Stimulated activated CD8-positive, alpha-beta memory T cell treated with anti-CD3 and anti-CD28 coated beads, Interleukin-12 subunit alpha, Interleukin-12 subunit beta, amount 100 ng/mL, for 4 hours (primary cell): ENCODE data around the gene HTR4.
"Not testable (repeated sequence)": the region's sequence is repeated elsewhere in the genome, so short reads cannot be mapped to it uniquely, and the experiment has no call there.

ENCODE experiments used
- DNase-seq: peaks from one replicate; pipeline ENCODE4 v3.0.0-alpha.2; 2020; ENCODE audit warnings: low read depth

HTR4 gene

DNA sequence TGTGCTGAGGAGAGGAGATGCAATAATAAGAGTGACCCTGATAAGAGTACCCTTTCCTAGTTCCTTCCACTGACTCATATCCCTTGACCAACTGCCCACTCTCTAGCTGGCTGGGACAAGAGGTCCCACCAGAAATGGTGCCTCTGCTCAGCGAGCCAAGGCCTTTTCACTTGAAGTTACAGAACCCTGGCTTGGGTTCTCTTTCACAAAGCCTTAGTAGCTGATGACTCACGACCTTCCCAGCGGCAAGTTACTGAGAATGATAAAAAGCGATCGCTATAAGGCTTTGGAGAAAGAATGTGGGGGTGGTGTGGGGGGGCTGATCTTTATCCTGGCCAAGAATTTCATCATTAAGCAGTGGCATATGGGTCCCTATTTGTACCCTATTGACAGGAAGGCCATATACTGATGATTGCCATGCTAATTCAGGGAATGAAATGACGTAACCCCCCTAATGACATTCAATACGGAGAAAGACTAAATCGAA is 180.3 kb downstream of the HTR4 start:
- no peak for DNase-seq

DNA sequence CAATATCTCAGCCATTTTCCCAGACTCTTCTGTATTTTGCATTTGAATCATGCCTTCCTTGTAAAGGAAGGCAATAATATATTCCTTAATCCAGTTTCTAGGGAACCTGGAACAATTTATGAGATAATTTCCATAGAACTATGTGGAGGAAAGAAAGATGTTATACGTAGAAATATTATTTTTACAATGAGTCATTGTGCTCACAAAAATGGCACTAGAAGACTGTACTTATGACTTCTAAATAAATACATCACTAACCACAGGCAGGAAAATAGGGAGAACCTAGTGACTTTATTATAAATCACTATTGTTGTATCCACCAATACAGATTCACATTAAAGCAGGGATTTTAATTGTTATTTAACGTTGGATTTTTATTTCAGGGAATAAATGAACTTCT is 182.9 kb downstream of the HTR4 start:
- no peak for DNase-seq

DNA sequence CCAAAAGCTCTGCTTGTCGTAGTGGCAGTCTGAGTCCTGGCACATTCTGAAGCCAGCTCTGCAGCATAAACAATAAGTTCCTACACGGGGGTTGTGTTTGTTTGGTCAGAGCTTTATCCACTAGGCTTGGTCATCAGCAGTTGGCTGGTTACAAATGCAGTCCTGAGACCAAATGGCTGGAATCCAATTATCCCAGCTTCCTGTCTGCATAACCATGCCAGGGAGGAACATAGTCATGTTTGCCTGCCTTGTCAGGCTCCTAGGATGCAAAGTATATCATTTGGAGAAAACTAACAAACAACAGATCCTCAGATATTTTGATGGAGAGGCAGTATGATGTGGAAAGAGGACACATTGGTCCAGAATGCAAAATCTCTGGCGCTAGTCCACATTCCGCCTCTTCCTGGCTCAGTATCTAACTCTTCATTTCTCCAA is 184.8 kb downstream of the HTR4 start:
- DNase-seq: no peak

DNA sequence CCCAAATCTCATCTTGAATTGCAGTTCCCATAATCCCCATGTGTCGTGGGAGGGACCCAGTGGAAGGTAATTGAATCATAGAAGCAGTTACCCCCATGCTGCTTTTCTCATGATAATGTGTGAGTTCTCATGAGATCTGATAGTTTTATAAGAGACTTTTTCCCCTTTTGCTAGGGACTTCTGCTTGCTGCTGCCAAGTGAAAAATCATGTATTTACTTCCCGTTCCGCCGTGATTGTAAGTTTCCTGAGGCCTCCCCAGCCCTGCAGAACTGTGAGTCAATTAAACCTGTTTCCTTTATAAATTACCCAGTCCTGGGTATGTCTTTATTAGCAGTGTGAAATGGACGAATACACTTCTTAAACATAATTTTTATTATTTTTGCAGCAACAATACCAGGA is 185.6 kb downstream of the HTR4 start:
- DNase-seq: not testable (repeated sequence)

DNA sequence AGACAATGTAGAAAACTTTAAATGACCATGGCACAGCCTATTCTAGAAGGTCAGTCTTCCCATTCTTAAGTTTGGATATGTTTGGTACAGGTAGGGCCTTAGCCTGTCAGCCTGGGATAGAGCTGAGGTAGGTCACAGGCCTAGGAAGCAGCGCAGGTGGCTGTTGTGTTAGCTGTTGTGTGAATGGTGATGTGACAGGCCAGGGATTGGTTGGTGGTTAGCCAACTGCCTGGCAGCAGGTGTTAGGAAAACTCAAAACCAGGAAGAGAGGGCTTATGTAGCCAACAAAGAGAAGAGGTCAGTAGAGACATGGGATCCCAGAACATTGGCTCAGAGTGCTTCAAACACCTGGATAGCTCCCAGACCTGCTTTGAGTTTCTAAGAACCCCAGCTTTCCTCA is 186.4 kb downstream of the HTR4 start:
- no peak for DNase-seq

DNA sequence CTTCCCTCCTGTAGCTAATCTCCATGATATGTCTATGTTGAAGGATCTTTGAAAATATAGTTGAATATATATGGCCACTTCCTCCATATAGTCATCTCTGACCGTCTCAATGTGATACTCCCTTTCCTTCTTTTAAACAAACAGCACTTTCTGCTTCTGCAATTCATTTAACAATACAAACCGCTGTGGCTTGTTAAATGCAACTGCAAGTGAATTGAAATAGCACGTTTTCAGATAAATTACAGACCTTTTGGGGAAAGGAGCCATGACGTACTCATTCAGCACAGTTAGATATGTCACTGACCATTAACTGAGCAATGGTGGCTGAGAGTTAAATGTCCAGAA is 188.1 kb downstream of the HTR4 start:
- no peak for DNase-seq

DNA sequence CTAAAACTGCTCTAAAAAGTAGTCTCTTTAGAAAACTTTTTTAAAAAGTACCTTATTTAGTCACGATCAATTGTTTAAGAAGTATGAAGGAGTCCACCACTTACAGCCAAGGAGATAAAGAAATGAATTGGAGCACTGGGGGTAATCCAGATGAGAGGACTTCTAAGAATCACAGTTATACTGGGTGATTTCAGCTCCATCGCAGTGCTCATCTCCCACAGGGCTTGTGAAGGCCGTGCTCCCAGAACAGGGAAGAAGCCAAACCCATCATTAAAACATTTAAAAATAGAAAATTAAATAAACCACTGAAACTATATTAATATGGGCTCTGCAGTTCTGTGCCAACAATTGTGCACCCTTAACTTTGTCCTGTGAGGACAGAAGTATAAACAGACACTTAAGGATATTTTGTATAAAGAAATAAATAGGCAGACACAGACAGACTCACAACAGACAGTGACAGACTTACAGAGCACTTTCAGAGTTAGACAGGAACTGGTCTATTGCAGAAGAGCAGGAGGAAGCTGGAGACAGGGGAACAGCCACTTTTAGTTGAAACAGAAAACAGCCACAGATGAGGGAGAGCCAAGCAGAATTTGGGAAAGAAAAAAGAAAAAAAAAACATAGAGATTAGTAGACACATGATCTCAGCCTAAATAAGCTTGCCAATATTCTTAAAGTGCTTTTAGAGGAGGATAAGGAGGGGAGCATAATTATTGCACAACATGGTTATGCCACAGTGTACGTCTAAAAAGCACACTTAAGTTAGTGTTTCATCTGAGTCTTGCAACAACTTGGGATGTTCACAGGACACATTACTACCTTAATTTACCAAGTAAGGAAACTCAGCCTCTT is 188.7 kb downstream of the HTR4 start:
- no peak for DNase-seq

DNA sequence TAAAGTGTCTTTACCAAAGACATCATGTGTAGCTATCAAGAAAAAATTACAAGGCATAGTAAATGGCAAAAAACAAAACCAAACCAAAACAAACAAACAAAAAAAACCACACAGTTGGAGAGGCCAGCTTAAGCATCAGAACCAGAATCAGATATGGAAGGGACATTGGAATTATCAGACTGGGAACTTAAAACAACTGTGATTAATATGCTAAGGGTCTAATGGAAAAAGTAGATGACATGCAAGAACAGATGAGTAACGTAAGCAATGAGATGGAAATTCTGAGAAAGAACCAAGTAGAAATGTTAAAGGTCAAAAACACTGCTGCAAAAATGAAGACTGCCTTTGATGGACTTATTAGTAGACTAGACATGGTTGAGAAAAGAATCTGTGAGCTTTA is 194.7 kb downstream of the HTR4 start:
- DNase-seq: no peak

DNA sequence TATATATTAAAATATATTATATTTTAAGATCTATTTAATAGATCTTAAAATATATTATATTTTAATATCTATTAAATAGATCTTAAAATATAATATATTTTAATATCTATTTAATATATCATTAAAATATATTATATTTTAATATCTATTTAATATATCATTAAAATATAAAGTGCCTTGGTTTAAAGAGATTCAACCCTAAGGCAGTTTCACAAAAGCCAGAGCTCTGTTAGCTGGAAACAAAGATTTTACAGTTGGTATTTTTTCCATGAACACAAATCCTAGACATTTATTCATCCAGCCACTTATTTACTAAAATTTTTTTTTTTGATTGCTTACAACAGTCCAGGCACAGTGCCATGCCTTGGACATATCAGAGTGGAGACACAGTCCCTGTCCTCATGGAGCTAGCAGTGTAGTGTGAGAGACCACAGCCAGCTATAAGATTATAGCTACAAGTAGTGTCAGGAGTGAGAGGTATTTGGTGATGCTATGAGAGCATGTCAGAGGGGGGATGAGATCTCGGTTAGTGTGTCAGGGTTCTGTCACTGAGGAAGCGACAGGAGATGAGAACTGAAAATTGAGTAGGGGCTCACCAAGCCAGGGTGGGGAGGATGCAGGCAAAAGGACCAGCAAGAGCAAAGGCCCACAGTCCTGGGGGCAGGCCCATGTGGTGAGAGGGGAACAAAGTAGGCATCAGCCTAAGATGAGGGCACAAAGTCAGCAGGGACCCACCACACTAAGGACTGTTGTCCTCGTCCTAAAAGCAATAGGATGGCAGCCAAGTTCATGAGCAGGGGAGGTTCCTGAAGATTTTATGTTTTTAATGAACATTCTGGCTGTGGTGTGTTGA is 196.1 kb downstream of the HTR4 start:
- no peak for DNase-seq

DNA sequence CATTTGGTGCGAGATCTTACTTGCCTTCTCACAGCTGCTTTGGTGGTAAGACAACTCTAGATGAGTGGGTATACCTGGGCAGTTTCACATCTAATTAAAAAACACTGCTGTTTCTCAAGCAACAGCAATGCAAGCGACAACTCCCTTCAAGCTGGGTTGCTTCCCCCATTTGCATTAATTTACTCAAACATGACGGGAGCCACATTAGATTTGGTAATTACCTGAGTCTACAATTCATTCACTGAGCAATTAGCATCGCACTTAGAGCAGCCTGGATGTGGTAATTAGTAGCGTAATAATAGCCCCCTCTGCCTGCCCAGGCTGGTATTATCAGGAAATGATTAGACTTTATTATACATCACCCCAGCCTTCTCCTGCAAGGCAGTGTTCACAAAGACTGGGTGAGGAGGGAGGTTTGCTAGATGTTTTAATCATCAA is 197.1 kb downstream of the HTR4 start:
- DNase-seq: no peak

DNA sequence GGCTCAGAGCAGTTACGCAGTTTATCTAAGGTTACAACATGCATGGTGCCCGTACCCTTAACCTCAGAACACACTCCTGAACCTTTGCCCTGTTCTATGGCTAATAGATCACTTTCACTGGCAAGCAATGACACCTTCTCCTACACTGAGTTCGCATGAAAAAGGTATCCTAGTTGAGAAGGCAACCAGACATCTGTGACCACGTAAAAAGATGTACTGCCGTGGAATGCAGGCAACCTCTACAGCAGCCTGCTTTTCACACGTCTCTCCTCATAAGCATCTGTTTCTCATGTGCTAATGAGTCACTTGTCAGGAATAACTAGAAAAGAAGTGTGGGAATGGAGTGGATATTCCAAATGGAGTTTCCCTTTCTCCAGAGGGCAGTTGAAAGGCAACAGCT is 199.1 kb downstream of the HTR4 start:
- no peak for DNase-seq

DNA sequence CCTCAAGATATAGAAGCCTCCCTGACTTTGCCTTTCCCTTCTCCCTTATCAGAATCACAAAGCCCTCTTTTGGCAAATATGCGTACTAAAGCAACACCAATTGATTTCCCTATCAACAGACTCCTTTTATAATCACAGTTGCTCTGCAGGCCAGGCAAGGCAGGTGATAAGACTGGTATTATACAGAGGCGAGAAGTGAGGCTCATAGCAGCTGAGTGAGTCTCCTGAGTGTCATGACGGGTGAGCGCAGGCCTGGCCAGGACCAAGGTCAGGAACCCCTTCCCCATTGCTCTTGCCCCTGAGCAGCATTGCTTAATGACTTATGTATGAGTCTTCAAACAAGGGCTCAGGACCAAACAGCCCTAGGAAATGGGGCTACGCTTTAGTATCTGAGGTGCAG is 199.8 kb downstream of the HTR4 start:
- no peak for DNase-seq

DNA sequence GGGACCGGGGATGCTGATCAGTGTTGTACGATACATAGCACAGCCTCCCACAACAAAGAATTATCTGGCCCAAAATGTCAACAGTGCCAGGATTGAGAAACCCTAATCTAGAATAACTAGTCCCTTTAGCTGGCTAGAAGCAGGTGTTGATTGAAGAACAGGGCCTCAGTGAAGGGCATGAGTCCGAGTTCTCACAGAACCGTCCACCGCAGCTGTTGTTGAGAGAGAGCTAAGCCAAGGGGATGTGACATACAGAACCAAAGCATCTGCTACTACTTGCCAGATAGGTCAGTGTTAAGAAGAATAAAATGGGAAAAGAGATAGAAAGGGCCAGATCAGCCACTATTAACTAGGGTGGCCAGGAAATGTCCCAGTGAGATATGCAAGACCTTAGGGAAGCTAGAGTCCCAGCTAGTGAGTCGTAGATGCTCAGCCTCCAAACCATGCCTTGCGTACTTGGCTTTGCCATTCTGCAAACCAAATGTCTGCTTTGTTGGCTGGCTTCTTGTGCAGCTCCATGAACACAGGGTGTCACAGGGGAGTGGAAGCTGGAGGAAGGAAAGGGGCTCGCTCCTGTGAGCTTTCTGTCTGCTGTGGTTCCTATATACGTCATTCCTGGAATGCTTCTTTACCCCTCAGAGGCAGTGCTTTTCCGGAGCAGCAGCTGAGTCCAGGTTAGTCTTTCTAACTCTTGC is 201.7 kb downstream of the HTR4 start:
- DNase-seq: no peak

DNA sequence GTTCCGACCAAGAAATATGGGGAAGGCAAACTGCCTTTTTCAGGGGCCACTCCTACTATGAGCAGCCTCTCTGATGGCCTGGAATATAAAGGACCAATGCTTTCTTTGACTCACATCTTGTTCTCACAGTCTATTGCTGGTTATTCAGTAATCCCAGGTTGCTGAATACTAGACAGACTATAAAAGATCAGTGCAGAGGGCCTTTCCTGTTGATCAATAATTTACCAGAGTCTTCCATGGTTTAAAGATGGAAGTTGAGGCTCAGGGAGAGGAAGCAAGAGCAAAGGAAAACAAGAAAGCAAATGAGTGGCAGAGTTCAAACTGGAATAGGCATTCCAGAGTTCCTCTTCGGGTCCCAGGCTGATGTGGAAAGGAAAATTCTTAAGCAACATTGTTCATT is 207.7 kb downstream of the HTR4 start:
- DNase-seq: no peak

DNA sequence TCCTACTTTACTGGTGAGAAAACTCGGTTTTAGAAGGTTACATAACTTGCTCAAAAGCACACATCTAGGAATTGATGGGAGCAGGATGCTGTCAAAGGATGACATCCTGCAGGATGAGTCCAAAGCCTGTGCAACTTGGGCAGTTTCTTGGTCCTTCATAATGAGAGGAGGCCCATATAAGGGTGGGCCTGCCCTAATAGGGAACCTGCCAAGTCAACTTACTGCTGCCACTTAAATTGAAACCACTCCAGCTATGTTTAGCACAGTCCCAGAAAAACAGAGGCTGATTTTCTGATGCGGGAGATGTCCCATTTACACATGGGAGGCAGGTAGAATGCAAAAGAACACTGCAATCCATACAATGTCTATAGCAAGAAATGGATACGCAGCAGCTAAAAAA is 208.7 kb downstream of the HTR4 start:
- DNase-seq: no peak

DNA sequence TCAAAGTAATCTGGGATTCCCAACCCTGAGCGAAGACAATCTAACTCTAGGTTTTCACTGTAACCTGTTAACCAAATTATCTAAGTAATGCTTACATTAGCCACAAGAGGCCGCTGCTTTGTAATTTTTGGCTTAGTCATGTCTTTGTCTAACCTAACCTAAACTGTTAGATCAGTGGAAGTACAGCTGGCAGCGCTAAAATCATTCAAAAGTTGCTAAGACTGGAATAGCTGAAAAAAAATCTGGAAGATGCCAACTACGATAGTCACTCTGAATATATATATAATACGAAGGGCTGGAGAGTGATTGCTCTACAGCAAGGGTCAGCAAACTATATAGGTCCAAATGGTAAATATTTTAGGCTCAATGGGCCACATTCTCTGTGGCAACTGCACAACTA is 210.3 kb downstream of the HTR4 start:
- no peak for DNase-seq

DNA sequence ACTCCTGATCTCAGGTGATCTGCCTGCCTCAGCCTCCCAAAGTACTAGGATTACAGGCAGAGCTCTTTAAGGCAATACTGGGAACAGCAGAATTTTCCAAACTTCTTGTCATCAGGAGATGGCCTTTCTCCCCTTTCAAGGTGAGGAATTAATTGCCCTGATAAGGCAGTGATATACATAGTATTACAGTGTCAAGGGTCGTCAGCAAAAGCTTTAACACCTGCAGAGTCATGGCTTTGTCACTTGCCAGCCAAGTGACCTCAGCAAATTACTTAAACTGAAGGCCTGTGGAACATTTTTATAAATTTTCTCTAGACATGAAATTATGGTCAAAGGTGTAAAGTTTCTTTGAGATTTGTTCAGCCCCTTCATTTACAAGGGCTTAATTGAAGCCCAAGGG is 211.1 kb downstream of the HTR4 start:
- no peak for DNase-seq

DNA sequence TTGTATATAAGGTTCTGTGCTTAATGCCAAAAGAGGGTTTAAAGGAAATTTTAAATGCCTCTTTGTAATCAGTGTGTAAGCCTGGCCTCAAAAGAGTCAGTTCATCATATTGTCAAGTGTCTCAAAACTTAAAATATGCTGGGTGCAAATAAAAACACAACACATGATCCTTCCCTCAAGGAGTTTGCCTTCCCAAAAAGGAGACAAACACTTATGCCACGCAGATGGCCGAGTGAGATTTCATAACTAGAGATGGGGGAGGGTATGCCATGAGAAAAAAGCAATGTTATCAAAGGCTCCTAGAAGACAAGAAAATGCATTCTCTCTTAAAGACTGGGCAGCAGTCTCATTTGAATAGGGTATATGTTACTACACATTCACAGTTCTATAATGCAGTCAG is 215.4 kb downstream of the HTR4 start:
- no peak for DNase-seq

DNA sequence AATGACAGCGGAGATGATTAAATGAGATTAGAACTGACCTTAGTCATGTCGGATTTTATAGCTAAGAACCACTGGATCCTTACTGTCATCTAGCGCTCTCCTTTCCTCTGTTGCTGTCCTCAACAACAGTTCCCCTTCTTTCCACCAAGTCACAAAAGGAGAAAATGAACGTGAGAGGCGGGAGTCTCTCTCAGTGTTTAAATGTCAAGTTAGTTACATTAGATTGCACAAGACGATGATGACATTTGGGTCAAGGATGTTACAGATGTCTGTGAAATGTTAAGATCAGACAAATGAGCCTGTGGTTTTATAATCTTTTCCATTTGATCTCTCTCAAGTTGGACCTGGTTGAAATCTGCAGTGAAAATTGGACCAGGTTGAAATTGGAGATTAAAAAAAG is 217.1 kb downstream of the HTR4 start:
- DNase-seq: no peak

DNA sequence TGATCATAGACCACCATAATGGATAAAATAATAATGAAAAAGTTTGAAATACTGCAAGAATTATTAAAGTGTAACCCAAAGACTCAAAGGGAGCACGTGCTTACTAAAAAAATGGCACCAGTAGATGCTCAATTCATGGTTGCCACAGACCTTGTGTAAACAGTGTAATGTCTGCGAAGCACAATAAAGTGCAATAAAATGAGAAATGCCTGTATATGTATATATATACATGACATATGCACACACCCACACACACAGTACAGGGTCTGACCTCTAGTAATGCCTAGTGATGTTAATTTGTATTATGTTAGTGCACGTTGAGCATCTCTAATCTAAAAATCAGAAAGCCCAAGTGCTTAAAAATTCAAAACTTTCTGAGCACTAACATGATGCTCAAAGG is 218.3 kb downstream of the HTR4 start:
- no peak for DNase-seq

DNA sequence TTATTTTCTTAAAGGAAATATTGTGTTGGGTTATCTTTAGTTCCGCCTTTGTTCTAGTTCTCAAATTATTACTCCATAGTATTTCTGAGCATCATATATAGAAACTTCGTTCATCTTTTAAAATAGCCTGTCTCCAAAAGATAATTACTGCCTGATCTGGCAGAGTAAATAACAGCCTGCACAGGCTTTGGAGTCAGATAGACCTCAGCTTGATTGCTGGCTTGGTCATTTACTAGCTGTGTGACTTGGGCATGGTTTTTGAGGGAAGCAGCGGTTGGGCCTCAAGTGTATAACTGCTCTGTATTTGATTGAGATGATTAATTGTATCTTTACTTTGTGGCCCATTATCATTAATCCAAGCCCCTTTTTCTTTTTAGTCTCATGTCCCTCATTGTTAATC is 220.5 kb downstream of the HTR4 start:
- no peak for DNase-seq
